Thyroid gland (tissue), 4 donors: ENCODE results near the gene NALCN. TPM values are rescaled to one million over a fixed set of nuclear protein-coding genes. Genes with fewer than 3 reads are reported as not detected.

Experiments used
- DNase-seq, 2 donors: peaks; one replicate each; pipeline ENCODE4 v3.0.0-alpha.2; 2019
- H3K27ac ChIP-seq, 3 donors: fragments of 200-600 bp; sonication (generic); 1 replicate in 2 of 3; 2 replicates in 1 of 3; pipeline ENCODE4 v1.5.1; 2016 to 2019; ENCODE audit warnings: mild to moderate bottlenecking in 1 of 3, moderate library complexity in 1 of 3
- H3K27me3 ChIP-seq: fragments of 200-600 bp; sonication (generic); one replicate; pipeline ENCODE4 v1.5.1; 2019
- H3K36me3 ChIP-seq, 2 donors: fragments of 200-600 bp; sonication (generic); one replicate each; pipeline ENCODE4 v1.5.1; 2016 to 2019
- H3K4me1 ChIP-seq, 2 donors: fragments of 200-600 bp; sonication (generic); one replicate each; pipeline ENCODE4 v1.5.1; 2017 to 2019
- H3K4me3 ChIP-seq, 3 donors: fragments of 200-600 bp; sonication (generic); replicated peaks in 1 of 3; 1 replicate in 2 of 3; 2 replicates in 1 of 3; pipeline ENCODE4 v1.5.1; 2016; ENCODE audit warnings: mild to moderate bottlenecking in 1 of 3
- H3K9me3 ChIP-seq: fragments of 200-600 bp; sonication (generic); one replicate; pipeline ENCODE4 v1.5.1; 2017
- CTCF ChIP-seq, 6 experiments: fragments of 200-600 bp in 3 of 6; fragments of 450-650 bp in 3 of 6; sonication (generic) in 3 of 6; IDR thresholded peaks; one replicate each; pipeline ENCODE4 v1.5.1; 2016 to 2019; ENCODE audit warnings: antibody characterized with exemption in 6 of 6, mild to moderate bottlenecking in 2 of 6, inconsistent platforms in 1 of 6, moderate library complexity in 1 of 6
- POLR2A ChIP-seq, 2 donors: fragments of 450-650 bp; IDR thresholded peaks; one replicate each; pipeline ENCODE4 v1.6.1; 2017; ENCODE audit warnings: antibody characterized with exemption in 2 of 2, mild to moderate bottlenecking in 2 of 2, moderate library complexity in 1 of 2
- WGBS, 2 donors: methylation state at CpG; one replicate each; pipeline ENCODE4 v1.1.5; 2017; 5-methylcytosine and 5-hydroxymethylcytosine counted together
- intact Hi-C: fragments of 100-400 bp; cut with DNase I; formaldehyde crosslinking; loops from one replicate; pipeline ENCODE4 v1.15.1; 2023
- total RNA-seq, 4 donors: library from RNA; depleted of rRNA; stranded (reverse); fragments of >200 nt; gene quantifications; one replicate each; pipeline ENCODE4 v1.2.3, GENCODE V29; 2016

Gene NALCN
- total RNA-seq, 4 donors from 2014 or later, result 2.3 to 6.4 (median 4.4) TPM

GRCh38 chr13:101346942-101347728, 69.2 kb downstream of the NALCN start:
- intact Hi-C loops, result no loop called here
- no peak overlapping the region for H3K27ac ChIP-seq

GRCh38 chr13:101346161-101346560, 70.1 kb downstream of the NALCN start:
- intact Hi-C loops, result no loop called here

More at GRCh38 chr13:101346942-101347728, 69.2 kb downstream of the NALCN start:
- H3K27me3 ChIP-seq, result no peaks in the 10 kb centered on the region
- TF ChIP-seq POLR2A (IDR thresholded peaks at IDR 0.05), result no peak
- TF ChIP-seq CTCF (IDR thresholded peaks at IDR 0.05), result no peak
- no peaks in the 10 kb centered on the region for H3K9me3 ChIP-seq
- WGBS, 2 donors, result 83 to 87% methylated on average over 5 of the region's 5 CpGs
- H3K4me1 ChIP-seq, result no peaks in the 10 kb centered on the region
- H3K36me3 ChIP-seq, result no peaks in the 10 kb centered on the region
- no peak for DNase-seq
- no peak overlapping the region for H3K4me3 ChIP-seq

GRCh38 chr13:101343128-101343787, 73.0 kb downstream of the NALCN start:
- 61 to 64% methylated on average over 5 of the region's 5 CpGs for WGBS, 2 donors

More at GRCh38 chr13:101346161-101346560, 70.1 kb downstream of the NALCN start:
- no peak for DNase-seq
- H3K36me3 ChIP-seq, result no peaks in the 10 kb centered on the region
- H3K9me3 ChIP-seq, result no peaks in the 10 kb centered on the region
- TF ChIP-seq CTCF (IDR thresholded peaks at IDR 0.05) (no peak), POLR2A (IDR thresholded peaks at IDR 0.05) (no peak)
- H3K4me3 ChIP-seq, result no peak overlapping the region
- H3K27me3 ChIP-seq, result no peaks in the 10 kb centered on the region
- 90 to 91% methylated on average over 4 of the region's 4 CpGs for WGBS, 2 donors
- H3K27ac ChIP-seq, result no peak overlapping the region
- no peaks in the 10 kb centered on the region for H3K4me1 ChIP-seq

GRCh38 chr13:101341464-101341863, 74.8 kb downstream of the NALCN start:
- H3K27me3 ChIP-seq, result no peaks in the 10 kb centered on the region
- 82 to 85% methylated on average over 1 of the region's 1 CpG for WGBS, 2 donors
- H3K36me3 ChIP-seq, result no peaks in the 10 kb centered on the region
- no peak overlapping the region for H3K4me3 ChIP-seq
- H3K27ac ChIP-seq, result no peak overlapping the region
- intact Hi-C loops, result no loop called here
- no peaks in the 10 kb centered on the region for H3K9me3 ChIP-seq
- no peaks in the 10 kb centered on the region for H3K4me1 ChIP-seq
- no peak for DNase-seq
- TF ChIP-seq POLR2A (IDR thresholded peaks at IDR 0.05) (no peak), CTCF (IDR thresholded peaks at IDR 0.05) (no peak)

More at GRCh38 chr13:101343128-101343787, 73.0 kb downstream of the NALCN start:
- Histone ChIP-seq H3K4me1 (no peaks in the 10 kb centered on the region), H3K9me3 (no peaks in the 10 kb centered on the region), H3K27me3 (no peaks in the 10 kb centered on the region), H3K36me3 (no peaks in the 10 kb centered on the region), H3K27ac (no peak overlapping the region), H3K4me3 (no peak overlapping the region)
- DNase-seq, result no peak
- intact Hi-C loops, result no loop called here
- TF ChIP-seq POLR2A (IDR thresholded peaks at IDR 0.05) (no peak), CTCF (IDR thresholded peaks at IDR 0.05) (no peak)

- H3K27me3 ChIP-seq, result no peaks in the 10 kb centered on the region
- H3K4me3 ChIP-seq, result no peak overlapping the region
- no peak for DNase-seq
- TF ChIP-seq POLR2A (IDR thresholded peaks at IDR 0.05), result no peak
- no peak for TF ChIP-seq CTCF (IDR thresholded peaks at IDR 0.05)
- H3K4me1 ChIP-seq, result no peaks in the 10 kb centered on the region
- 86 to 88% methylated on average over 5 of the region's 5 CpGs for WGBS, 2 donors
- no peaks in the 10 kb centered on the region for H3K9me3 ChIP-seq
- H3K36me3 ChIP-seq, result no peaks in the 10 kb centered on the region
- H3K27ac ChIP-seq, result no peak overlapping the region
- intact Hi-C loops, result no loop called here
These were observed 77.1 kb downstream of the NALCN start for GRCh38 chr13:101339202-101339601.
